ENCODE results near the gene RNF31. TPM values are rescaled to one million over a fixed set of nuclear protein-coding genes. Genes with fewer than 3 reads are reported as not detected.

The RNF31 gene
- total RNA-seq, 1 experiment from 2014 or later: 48.6 TPM

DNA sequence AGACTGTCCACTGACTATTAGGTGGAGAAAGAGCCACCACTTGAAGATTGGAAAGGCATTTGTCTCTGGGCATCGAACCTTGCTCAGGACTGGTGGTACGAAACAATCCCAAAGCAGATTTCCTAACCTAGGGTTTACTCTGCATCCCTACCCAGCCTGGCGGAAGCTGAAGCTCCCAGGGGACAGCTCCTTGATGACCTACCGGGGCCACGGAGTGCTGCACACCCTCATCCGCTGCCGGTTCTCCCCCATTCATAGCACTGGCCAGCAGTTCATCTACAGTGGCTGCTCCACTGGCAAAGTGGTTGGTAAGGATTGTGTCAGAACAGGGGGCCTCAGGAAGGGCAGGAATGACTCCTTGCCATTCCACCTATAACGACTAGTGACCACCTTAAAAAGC, 26.1 kb upstream of the RNF31 start:
- peaks cover 2% of the 10 kb centered on the region for H3K36me3 ChIP-seq (ENCODE audit: control insufficient read depth, insufficient read depth, low read length)
- CTCF ChIA-PET: no interaction called here
- no peaks in the 10 kb centered on the region for H3K27me3 ChIP-seq (ENCODE audit: control insufficient read depth, insufficient read depth, low read length)
- no peak overlapping the region for H3K4me3 ChIP-seq (ENCODE audit: low read depth in 2 of 2, low read length in 2 of 2)
- DNase-seq (ENCODE audit: low read depth, low spot score) (no peak), ATAC-seq (no peak)
- POLR2A ChIA-PET: no interaction called here
- no peak overlapping the region for H3K27ac ChIP-seq (ENCODE audit: low read length)
- TF ChIP-seq, protein P1, sequence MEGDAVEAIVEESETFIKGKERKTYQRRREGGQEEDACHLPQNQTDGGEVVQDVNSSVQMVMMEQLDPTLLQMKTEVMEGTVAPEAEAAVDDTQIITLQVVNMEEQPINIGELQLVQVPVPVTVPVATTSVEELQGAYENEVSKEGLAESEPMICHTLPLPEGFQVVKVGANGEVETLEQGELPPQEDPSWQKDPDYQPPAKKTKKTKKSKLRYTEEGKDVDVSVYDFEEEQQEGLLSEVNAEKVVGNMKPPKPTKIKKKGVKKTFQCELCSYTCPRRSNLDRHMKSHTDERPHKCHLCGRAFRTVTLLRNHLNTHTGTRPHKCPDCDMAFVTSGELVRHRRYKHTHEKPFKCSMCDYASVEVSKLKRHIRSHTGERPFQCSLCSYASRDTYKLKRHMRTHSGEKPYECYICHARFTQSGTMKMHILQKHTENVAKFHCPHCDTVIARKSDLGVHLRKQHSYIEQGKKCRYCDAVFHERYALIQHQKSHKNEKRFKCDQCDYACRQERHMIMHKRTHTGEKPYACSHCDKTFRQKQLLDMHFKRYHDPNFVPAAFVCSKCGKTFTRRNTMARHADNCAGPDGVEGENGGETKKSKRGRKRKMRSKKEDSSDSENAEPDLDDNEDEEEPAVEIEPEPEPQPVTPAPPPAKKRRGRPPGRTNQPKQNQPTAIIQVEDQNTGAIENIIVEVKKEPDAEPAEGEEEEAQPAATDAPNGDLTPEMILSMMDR (IDR thresholded peaks at IDR 0.05): no peak
- TF ChIP-seq, protein P2, sequence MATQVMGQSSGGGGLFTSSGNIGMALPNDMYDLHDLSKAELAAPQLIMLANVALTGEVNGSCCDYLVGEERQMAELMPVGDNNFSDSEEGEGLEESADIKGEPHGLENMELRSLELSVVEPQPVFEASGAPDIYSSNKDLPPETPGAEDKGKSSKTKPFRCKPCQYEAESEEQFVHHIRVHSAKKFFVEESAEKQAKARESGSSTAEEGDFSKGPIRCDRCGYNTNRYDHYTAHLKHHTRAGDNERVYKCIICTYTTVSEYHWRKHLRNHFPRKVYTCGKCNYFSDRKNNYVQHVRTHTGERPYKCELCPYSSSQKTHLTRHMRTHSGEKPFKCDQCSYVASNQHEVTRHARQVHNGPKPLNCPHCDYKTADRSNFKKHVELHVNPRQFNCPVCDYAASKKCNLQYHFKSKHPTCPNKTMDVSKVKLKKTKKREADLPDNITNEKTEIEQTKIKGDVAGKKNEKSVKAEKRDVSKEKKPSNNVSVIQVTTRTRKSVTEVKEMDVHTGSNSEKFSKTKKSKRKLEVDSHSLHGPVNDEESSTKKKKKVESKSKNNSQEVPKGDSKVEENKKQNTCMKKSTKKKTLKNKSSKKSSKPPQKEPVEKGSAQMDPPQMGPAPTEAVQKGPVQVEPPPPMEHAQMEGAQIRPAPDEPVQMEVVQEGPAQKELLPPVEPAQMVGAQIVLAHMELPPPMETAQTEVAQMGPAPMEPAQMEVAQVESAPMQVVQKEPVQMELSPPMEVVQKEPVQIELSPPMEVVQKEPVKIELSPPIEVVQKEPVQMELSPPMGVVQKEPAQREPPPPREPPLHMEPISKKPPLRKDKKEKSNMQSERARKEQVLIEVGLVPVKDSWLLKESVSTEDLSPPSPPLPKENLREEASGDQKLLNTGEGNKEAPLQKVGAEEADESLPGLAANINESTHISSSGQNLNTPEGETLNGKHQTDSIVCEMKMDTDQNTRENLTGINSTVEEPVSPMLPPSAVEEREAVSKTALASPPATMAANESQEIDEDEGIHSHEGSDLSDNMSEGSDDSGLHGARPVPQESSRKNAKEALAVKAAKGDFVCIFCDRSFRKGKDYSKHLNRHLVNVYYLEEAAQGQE (IDR thresholded peaks at IDR 0.05; ENCODE audit: insufficient read depth in 1 of 2, low read depth in 2 of 2, low read length in 1 of 2): no peak
- no peak for TF ChIP-seq TCF7L2 (IDR thresholded peaks at IDR 0.05; ENCODE audit: low read depth, low read length)
- no peak for TF ChIP-seq POLR2AphosphoS5 (IDR thresholded peaks at IDR 0.05; ENCODE audit: low read depth, low read length)
- no peak for TF ChIP-seq SIN3A (IDR thresholded peaks at IDR 0.05; ENCODE audit: borderline replicate concordance, insufficient read depth, low read depth, low read length)
- no peaks in the 10 kb centered on the region for H3K4me1 ChIP-seq (ENCODE audit: control insufficient read depth, insufficient read depth, low read length)
- BruUV-seq (replicated peaks): no TSS peak
- H3K9me3 ChIP-seq (ENCODE audit: control insufficient read depth, insufficient read depth, low read depth, low read length): no peaks in the 10 kb centered on the region
- intact Hi-C loops (cut with micrococcal nuclease; ENCODE audit: unreplicated experiment): no loop called here
- in situ Hi-C loops (cut with HindIII; ENCODE audit: low pct_unique_long_range_greater_than_20kb, low sequenced_read_pairs): no loop called here

DNA sequence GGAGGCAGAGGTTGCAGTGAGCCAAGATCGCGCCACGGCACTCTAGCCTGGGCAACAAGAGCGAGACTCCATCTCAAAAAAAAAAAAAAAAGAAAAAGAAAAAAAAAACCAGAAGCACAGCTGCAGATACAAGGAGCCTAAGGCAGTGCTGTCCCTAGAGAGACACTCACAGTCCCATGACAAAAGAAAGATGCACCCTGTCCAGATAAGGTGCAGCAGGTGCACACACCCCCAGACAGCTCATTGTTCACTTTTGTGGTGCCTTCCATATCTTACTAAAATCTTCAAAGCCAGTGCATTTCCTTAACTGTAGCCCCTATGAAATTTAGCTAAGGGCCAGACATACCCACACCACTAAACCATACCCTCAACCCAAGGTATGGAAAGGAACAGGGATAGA, 24.9 kb upstream of the RNF31 start:
- no peak for ATAC-seq
- ChIA-PET POLR2A (no interaction called here), CTCF (no interaction called here)
- Histone ChIP-seq H3K36me3 (ENCODE audit: control insufficient read depth, insufficient read depth, low read length) (peaks cover 2% of the 10 kb centered on the region), H3K27me3 (ENCODE audit: control insufficient read depth, insufficient read depth, low read length) (no peaks in the 10 kb centered on the region), H3K4me1 (ENCODE audit: control insufficient read depth, insufficient read depth, low read length) (no peaks in the 10 kb centered on the region), H3K9me3 (ENCODE audit: control insufficient read depth, insufficient read depth, low read depth, low read length) (no peaks in the 10 kb centered on the region), H3K27ac (ENCODE audit: low read length) (no peak overlapping the region), H3K4me3 (ENCODE audit: low read depth in 2 of 2, low read length in 2 of 2) (no peak overlapping the region)
- DNase-seq (ENCODE audit: low read depth, low spot score): no peak
- intact Hi-C loops (cut with micrococcal nuclease; ENCODE audit: unreplicated experiment) (no loop called here), in situ Hi-C loops (cut with HindIII; ENCODE audit: low pct_unique_long_range_greater_than_20kb, low sequenced_read_pairs) (no loop called here)
- no TSS peak for BruUV-seq (replicated peaks)
- TF ChIP-seq SIN3A (IDR thresholded peaks at IDR 0.05; ENCODE audit: borderline replicate concordance, insufficient read depth, low read depth, low read length): no peak
- TF ChIP-seq, protein P1 (IDR thresholded peaks at IDR 0.05): no peak
- TF ChIP-seq, protein P2 (IDR thresholded peaks at IDR 0.05; ENCODE audit: insufficient read depth in 1 of 2, low read depth in 2 of 2, low read length in 1 of 2): no peak
- no peak for TF ChIP-seq POLR2AphosphoS5 (IDR thresholded peaks at IDR 0.05; ENCODE audit: low read depth, low read length)
- TF ChIP-seq TCF7L2 (IDR thresholded peaks at IDR 0.05; ENCODE audit: low read depth, low read length): no peak
